ENCODE results near the gene PREX1.

GRCh38 chr20:48678421-48678820, 149.4 kb downstream of the PREX1 start:
- no peak for TF ChIP-seq CTCF (IDR thresholded peaks at IDR 0.05)
- no peak for TF ChIP-seq POLR2A (IDR thresholded peaks at IDR 0.05)
- TF ChIP-seq POLR2AphosphoS5 (IDR thresholded peaks at IDR 0.05): no peak

All from prostate gland (tissue), 2 donors.